Measurements from ENCODE around the gene ATP9B.
A peak's percentile ranks its signal among the peaks of the same experiment; 100 is the strongest.
"Not testable (repeated sequence)": the region's sequence is repeated elsewhere in the genome, so short reads cannot be mapped to it uniquely, and the experiment has no call there.

ATP9B gene

GRCh38 chr18:79136742-79137141, 67.5 kb downstream of the ATP9B start:
- peak; percentile 5 for DNase-seq

- DNase-seq, result peak; percentile 11
Observed at GRCh38 chr18:79139206-79139605, 70.0 kb downstream of the ATP9B start.

GRCh38 chr18:79147014-79147413, 77.8 kb downstream of the ATP9B start:
- DNase-seq, result no peak

- DNase-seq, result no peak
Observed at GRCh38 chr18:79151191-79151590, 82.0 kb downstream of the ATP9B start.

GRCh38 chr18:79156327-79156726, 87.1 kb downstream of the ATP9B start:
- no peak for DNase-seq

- peak; percentile 36 for DNase-seq
Observed at GRCh38 chr18:79164706-79165105, 95.5 kb downstream of the ATP9B start.

GRCh38 chr18:79166702-79167101, 97.5 kb downstream of the ATP9B start:
- no peak for DNase-seq

GRCh38 chr18:79167526-79168190, 98.5 kb downstream of the ATP9B start:
- DNase-seq, result no peak

- peak; percentile 8 for DNase-seq
Observed at GRCh38 chr18:79169958-79170555, 100.9 kb downstream of the ATP9B start.

GRCh38 chr18:79172331-79172730, 103.1 kb downstream of the ATP9B start:
- DNase-seq, result not testable (repeated sequence)

GRCh38 chr18:79173742-79174141, 104.5 kb downstream of the ATP9B start:
- DNase-seq, result no peak

GRCh38 chr18:79178113-79178531, 108.9 kb downstream of the ATP9B start:
- no peak for DNase-seq

GRCh38 chr18:79182047-79182713, 113.0 kb downstream of the ATP9B start:
- DNase-seq, result no peak

- DNase-seq, result no peak
Observed at GRCh38 chr18:79185648-79186047, 116.5 kb downstream of the ATP9B start.

- DNase-seq, result no peak
Observed at GRCh38 chr18:79186649-79187048, 117.5 kb downstream of the ATP9B start.

GRCh38 chr18:79187532-79188277, 118.5 kb downstream of the ATP9B start:
- no peak for DNase-seq

GRCh38 chr18:79191418-79191817, 122.2 kb downstream of the ATP9B start:
- DNase-seq, result no peak

GRCh38 chr18:79191956-79192355, 122.8 kb downstream of the ATP9B start:
- DNase-seq, result no peak

GRCh38 chr18:79193826-79194225, 124.6 kb downstream of the ATP9B start:
- no peak for DNase-seq

GRCh38 chr18:79195716-79196683, 126.8 kb downstream of the ATP9B start:
- no peak for DNase-seq

GRCh38 chr18:79197531-79197930, 128.3 kb downstream of the ATP9B start:
- DNase-seq, result no peak

GRCh38 chr18:79199691-79200374, 130.6 kb downstream of the ATP9B start:
- peak; percentile 59 for DNase-seq

Measured in fibroblast of skin of right biceps (primary cell).